Measurements from ENCODE around the gene RNPEPL1.

The RNPEPL1 gene

DNA sequence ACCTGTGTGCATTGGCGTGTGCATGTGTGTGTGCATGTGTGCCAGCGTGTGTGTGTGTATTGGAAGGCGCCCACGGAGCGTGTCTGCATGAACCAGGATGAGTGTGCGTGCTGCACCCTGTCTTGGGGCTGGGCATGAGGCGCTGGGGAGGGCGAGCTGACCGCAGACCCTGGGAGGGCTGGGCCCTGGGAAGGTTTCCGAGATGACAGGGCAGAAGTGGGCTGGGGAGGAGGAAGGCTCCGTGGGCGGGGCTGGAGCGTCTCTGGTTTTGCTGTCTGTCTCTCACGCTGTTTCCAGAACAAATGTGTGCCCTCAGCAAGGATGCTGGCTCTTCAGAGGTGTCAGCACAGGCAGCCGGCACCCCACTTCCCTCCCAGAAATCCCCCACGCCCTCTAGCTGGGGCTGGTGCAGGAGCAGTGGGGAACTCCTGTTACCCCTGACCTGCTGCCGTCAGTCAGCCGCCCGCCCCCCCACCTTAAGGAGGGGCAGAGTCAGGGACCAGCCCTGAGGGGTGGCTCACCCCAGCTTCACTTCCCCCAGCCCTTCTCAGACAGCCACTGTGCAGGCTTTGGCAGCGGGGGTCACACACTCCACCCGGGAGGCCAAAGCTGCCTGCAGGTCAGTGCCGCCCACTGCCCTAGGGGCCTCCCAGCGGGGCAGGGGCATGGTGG lies 56.8 kb downstream of the RNPEPL1 start, which contains the start of gene GPR35:
Gene GPR35 (plus strand): TSS at position 531 of the 672 bp plus-strand sequence. CDS start 4,473 bp downstream, outside the sequence.
- peak; percentile 72 for DNase-seq (ENCODE audit: low spot score)

DNA sequence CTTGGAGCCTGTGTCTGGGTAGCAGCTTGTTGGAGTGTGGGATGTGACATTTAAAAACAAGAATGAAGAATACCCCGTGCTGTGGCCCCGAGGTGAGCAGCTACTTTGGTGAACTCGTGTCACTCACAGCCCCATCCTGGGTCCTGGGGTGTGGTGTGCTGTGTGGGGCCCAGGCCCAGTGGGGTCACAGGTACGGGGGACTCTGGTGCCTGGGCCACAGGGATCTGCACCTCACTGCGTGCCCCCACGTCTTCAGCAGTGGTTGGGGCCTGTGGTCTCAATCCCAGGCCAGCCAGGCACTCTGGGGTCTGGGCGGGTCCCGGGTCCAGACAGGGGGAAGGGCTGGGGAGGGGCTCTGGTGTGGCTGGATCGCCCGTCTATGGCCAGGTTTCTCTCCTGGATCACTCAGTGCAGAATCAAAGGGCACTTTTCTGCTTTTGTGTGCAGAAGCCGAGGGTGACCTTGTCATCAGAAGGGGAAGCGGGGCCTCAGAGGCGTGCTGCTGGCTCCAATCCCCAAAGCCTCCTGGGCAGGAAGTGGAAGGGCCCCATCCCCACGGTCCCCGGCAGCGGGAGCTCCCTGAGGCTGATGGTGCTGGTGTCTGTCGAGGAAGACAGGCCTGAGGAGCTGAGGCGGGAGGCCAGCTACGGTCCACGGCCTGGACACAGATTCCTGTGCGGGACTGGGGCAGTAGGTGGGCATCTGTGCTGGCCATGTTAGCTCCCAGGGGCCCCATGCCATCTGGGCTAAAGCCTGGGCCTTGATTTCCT lies 58.4 kb downstream of the RNPEPL1 start:
- no peak for DNase-seq (ENCODE audit: low spot score)

DNA sequence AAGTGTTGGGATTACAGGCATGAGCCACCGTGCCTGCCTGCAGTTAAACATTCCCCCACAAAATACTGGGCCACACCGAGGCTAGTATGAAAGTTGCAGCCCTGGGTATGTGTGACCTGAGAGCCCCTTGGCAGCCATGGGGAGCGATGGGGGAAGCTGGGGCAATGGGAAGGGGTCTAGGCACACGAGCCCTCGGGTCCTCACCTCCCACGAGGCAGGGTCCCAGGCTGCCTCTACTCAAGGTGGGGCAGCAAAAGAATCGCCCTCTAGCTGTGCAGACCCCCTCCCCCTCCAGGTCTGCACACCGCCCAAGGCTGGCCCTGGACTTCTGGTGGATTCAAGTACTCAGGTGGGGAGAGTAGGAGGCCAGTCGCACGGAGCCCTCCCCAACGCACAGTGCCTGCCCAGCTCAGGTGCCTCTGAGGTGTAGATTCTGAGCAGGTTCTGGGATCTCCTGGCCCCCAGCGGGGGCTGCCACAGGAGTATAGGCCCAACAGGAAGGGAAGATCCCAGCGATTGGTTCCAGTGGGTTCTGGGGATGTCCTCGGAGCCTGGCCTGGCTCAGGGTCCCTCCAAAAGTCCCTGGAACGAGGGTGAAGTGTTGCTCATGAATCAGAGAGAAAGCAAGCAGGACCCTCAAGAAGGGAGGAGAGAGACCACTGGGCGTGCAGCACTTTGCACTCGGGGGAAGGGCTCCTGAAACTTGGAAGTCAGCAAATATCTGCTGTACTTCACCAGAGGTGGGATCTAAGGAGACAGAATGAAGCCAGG lies 59.6 kb downstream of the RNPEPL1 start:
- no peak for DNase-seq (ENCODE audit: low spot score)

DNA sequence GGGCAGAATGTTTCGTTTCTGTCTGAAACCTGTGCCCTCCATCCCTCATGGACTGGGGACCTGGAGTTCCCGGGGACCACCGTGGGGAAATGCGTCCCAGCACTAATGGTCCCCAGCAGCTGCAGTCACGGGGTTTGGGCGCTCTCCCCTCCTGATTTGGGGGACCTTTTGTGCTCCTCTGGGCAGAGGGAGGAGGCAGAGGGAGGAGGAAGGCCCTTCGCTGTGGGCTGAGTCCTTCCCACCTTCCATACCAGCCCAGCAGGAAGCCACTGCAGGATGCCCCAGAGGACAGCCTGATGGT lies 60.2 kb downstream of the RNPEPL1 start:
- no peak for DNase-seq (ENCODE audit: low spot score)

DNA sequence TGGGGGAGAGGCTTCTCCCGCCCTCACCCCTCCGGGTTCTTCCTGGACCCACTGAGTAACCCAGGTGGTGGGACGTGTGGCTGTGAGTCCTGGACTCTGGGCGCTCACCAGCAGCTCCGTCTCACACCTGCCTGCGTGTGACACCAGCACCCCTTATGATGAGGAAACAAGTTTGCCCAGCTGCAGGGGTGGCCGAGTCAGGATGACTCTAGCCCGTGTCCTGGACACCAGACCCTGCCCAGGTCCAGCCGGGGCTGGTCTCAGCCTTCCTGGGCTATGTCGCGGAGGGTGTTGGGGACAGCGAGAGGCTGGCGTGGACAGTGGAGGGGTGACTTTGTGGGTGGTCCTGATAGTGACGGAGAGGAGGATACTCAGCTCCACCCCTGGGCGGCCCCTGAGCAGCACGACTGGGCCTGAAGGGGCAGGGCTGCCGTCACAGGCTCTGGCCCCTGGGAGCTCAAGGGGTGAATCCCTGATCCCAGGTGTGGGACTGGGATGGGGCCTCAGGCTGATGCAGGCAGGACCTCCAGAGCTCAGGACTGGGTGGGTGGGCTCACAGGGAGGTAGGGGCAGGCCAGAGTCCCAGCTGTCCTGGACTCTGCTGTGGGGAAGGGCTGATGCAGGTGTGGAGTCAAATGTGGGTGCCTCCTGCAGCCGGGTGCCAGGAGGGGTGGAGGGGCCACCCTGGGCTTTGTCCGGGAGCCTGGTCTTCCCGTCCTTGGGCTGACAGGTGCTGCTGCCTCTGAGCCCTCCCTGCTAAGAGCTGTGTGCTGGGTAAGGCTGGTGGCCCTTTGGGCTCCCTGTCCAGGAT lies 60.7 kb downstream of the RNPEPL1 start:
- no peak for DNase-seq (ENCODE audit: low spot score)

DNA sequence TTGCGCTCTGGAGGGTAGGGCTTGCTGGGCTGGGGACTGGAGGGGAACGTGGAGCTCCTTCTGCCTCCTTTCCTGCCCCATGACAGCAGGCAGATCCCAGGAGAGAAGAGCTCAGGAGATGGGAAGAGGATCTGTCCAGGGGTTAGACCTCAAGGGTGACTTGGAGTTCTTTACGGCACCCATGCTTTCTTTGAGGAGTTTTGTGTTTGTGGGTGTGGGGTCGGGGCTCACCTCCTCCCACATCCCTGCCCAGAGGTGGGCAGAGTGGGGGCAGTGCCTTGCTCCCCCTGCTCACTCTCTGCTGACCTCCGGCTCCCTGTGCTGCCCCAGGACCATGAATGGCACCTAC lies 61.3 kb downstream of the RNPEPL1 start:
- no peak for DNase-seq (ENCODE audit: low spot score)

DNA sequence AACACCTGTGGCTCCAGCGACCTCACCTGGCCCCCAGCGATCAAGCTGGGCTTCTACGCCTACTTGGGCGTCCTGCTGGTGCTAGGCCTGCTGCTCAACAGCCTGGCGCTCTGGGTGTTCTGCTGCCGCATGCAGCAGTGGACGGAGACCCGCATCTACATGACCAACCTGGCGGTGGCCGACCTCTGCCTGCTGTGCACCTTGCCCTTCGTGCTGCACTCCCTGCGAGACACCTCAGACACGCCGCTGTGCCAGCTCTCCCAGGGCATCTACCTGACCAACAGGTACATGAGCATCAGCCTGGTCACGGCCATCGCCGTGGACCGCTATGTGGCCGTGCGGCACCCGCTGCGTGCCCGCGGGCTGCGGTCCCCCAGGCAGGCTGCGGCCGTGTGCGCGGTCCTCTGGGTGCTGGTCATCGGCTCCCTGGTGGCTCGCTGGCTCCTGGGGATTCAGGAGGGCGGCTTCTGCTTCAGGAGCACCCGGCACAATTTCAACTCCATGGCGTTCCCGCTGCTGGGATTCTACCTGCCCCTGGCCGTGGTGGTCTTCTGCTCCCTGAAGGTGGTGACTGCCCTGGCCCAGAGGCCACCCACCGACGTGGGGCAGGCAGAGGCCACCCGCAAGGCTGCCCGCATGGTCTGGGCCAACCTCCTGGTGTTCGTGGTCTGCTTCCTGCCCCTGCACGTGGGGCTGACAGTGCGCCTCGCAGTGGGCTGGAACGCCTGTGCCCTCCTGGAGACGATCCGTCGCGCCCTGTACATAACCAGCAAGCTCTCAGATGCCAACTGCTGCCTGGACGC lies 61.9 kb downstream of the RNPEPL1 start:
- DNase-seq (ENCODE audit: low spot score), result no peak
